Cerebellar nuclear complex (tissue), 1 donor: ENCODE data around the gene CCDC82.
A peak's percentile ranks its signal among the peaks of the same experiment; 100 is the strongest.

Source experiments
- DNase-seq, 2 experiments: peaks; one replicate each; lab custom pipeline; 2025; lab: John Stamatoyannopoulos, UW

The CCDC82 gene

DNA sequence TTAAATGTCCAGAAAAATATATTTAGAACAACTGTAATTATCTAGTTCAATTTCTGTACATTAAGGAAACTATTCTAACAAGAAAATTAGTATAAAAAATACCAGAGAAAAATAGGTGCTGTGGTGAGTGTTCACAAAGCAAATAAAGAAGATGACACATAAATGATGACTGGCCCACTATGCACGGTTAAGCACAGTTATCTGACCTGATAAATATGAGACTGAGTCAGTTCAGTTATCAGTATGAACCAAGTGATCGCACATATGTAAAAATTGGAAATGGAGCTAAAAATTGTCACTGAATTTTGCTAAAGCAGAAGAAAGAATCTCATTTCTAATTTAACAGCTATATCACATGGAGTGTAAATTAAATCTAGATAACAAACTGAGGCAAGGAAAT, 27.9 kb downstream of the CCDC82 start:
- no peak for DNase-seq

DNA sequence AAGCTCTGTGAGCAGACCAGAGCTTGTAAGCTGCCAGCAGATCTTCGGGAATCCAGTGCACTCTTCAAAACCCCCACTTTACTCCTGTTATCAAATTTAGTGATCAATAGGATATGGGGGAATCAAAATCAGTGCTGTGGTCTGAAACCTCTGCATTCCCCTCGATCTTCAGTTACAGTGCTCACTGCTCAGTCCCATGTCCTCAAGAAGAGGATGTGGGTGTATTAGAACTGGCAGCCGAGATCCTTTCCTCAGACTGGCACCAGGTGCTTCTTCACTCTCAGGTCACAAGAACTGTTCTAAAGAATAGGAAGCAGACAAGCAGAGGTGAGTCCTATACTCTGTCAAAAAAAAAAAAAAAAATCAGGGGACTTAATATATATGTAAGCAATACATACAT, 31.4 kb downstream of the CCDC82 start:
- no peak for DNase-seq

GRCh38 chr11:96357794-96358193, 31.9 kb downstream of the CCDC82 start:
- no peak for DNase-seq

- DNase-seq, result no peak
These were observed 32.9 kb downstream of the CCDC82 start for GRCh38 chr11:96356848-96357247.

DNA sequence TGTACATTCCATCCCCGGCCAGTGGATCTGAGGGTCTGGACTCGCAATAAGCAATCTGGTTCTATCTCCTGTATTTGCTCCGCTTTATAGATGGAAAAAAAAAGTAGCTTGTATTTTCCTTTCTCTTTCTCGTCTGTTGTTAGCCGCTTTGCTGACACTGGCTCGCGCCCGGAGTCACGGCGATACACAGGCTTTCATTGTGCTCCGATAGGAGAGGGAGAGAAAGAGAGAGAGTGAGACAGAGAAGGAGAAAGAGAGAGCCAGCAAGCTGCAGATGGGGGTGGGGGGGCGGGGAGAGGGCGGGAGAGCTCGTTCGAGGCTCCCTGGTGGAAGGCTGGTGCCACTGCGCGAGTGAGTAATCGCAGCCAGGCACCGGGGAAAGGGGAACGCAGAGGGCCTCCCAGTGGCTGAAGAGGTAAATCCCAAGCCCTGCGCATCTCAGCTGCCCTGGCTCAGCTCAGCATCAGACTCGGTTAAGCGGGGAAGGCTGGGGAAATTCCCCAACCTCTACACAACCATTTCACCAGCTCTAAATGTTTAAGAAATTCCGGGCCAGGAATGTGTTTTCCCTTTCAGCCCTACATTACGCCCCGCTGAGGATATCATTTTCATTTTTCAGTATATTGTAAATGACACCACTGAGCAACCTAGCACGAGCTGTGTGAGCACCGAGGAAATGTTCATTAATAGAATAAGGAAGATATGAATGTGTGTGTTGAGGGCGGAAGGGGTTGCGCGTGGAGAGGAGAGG, 46.6 kb downstream of the CCDC82 start, which contains the start of gene MAML2:
Gene MAML2 (minus strand): TSS at position 235 of the 751 bp plus-strand sequence. CDS start 1,300 bp downstream, outside the sequence.
- peak; percentile 59 to 74 for DNase-seq

DNA sequence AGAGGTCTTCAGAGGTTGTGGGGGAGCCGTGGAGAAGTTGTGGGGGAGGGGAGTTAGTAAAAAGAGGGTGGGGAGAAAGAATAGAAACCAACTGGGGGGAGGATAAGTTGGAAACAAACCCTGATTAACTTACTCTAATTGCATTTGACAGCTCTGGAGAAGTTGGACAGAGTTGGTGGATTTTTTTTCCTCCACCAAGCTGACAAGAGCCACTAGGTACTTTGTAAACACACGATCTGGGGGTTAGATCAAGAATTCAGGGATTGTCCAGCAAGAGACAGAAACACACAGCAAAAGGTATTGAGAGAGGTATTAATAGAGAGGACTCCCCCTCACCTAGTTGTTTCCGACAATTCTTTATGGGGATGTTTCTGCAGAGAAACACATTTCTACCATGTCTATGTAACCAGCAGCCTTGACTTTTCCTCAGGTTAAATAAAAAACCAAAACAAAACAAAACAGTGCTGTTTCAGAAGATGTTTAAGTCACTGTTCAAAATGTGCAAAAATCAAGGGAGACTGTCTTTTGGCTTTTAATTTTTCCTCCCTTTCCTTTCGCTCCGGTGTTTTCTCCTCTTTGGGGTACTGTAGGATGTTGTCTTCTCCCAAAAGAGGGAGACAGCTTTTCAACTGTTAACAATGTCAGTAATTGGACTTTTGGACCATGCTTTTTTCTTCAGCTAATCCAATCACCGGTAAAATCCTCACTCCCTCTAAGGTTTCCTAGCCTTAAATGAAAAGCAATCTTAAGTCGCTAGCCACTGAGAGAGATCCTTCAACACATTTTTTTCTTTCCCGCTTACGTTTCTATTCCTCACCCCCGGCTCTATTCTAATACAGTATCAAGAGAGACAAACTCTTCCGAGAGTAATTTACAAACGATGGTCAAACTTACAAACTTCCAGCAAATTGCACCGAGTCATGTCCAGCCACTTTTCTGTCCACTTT, 47.4 kb downstream of the CCDC82 start:
- DNase-seq, result no peak

DNA sequence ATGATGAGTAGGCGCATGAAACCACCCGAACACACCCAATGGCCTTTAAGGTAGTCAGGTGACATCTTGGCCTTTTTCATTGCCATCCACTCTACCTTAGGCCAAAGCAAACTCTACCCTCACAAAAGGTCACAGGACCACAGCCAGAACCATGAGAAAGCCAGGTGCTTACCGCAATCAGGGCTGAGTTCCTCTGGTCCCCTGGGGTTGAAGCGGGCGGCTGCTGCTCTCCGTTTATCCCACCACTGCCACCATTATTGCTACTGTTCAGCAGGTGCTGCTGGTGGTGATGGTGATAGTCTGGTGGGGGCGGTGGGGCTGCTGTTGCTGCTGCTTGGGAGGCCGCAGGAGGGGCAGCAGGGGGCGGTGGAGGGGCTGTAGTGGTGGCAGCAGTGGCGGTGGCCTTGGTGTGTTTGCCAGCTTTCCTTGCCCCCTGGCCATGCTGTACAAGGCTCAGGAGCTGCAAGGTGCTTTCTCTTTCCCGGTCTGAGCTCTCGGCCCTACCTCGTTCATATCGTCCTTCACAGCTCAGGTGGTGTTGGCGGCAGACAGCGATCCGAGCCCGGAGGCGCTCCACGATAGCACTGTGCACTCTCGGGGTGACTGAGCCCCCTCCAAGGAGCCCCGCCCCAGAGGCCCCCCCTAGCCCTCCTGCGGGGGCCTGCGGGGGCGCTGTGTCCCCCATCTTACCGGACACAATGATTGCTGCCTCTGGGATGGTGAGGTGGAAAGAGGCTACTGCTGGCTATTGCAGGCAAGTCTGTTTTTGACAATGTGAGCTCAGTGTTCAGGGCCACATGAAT, 48.3 kb downstream of the CCDC82 start:
- no peak for DNase-seq

DNA sequence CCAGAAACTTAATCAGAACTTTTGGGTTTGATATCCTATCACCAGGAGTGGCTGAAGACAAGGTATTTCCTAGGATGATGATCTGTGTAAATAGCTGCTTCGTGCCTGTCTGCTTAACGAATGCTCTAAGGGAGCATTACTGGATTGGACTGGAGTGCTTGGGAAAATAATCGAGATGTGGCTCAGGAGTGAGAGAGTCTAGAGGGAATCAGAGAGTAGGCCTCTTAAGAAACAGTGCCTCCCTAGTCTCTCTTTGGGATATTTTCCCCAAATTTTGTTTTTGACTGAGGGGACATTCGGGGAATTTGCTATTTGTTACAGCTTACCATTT, 49.2 kb downstream of the CCDC82 start:
- DNase-seq, result no peak

GRCh38 chr11:96339706-96340554, 49.8 kb downstream of the CCDC82 start:
- DNase-seq, result no peak

DNA sequence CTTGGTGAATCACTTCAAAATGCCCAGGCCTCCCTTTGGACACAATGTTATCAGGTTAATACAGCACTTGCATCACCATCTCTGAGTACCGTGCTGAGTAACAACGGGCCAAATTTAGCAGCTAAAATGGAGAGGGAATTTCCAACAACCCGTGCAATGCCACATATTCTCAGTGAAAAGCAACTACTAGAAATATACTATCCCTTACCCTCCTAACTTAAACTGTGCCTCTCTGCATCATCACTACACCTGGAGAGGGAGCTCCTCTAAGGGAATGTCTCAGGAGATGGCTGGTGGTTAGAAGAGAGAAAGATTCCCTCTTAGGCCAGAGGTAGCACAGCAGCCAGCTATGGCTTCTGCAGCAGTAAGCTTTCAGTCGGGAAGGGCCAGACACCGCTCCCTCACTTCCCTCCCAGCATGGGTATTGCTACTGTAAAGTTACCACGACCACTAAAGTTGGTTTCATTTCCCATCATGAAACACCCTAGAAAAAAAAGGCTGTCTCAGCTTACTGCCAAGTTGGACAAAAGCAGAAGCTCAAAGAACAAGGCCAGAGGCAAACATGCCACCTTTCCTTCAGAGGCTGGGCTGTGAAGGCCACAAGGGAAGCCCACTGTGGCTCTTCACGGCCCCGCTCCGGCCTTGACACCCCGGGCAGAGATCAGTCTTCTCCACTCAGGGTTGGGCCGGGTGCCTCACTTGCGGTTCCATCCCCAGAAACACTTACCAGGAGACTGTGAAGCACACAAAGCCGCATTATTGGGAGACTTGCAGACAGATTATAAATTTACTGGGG, 50.6 kb downstream of the CCDC82 start:
- DNase-seq, result no peak

DNA sequence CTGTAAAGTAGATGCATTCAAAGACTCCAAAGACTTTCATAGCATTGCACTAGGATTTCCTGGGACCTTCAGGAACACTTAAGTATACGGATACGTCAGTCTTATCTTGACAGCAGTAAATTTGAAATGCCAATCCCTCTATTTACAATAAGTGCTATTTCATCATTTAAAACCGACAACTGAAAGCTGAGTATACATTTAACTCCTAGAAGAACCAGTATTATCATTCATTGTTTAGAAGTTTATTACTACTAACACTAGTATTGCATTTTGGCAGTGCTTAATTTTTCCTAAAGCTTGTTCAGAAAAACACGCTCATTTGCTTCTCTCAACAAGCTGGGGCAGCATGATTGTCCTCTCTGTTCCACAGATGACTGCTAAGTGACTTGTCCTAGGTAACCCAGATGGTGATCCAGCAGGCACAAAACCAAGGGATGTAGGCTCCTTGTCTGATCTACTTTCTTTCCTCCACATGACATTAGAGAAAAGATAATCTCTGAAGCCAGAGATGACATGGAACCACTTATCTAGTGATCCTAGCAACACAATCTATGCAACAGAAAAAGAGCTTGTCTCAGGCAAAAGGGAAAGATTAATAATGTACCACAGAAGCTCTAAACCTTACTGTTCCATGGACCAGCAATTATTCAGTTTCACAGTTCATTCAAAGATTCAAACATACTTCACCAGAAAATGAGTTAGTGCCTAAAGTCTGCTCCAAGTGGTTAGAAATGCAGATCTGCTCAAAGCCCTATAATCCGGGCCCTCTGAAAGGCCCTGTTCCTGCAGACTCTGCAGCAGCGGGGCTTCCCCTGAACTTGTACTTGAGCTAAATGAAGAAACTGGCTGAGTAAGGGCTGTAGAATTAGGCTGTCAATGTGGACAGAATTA, 51.9 kb downstream of the CCDC82 start:
- no peak for DNase-seq

GRCh38 chr11:96335388-96335787, 54.3 kb downstream of the CCDC82 start:
- DNase-seq, result no peak

DNA sequence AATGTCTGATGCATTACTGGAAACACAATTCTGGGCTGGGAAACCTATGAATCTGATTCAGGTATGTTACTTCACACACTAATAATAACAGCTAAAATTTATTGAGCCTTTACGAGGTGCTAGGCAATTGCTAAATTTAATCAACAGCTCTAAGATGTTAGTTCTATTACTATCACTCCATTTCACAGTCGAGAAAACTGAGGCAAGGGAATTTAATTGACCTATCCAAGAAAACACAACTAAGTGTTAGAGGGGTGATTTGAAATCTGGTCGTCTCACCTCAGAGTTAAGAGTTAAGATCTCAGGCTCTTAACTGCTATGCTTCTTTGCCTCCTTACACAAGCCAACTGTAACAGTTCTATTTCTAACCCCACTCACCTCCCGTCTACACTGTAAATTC, 55.5 kb downstream of the CCDC82 start:
- no peak for DNase-seq

- DNase-seq, result no peak
These were observed 56.5 kb downstream of the CCDC82 start for GRCh38 chr11:96333191-96333719.

GRCh38 chr11:96332126-96332771, 57.5 kb downstream of the CCDC82 start:
- DNase-seq, result no peak

GRCh38 chr11:96331699-96332116, 58.0 kb downstream of the CCDC82 start:
- DNase-seq, result no peak

- no peak for DNase-seq
These were observed 59.2 kb downstream of the CCDC82 start for GRCh38 chr11:96330511-96330859.

DNA sequence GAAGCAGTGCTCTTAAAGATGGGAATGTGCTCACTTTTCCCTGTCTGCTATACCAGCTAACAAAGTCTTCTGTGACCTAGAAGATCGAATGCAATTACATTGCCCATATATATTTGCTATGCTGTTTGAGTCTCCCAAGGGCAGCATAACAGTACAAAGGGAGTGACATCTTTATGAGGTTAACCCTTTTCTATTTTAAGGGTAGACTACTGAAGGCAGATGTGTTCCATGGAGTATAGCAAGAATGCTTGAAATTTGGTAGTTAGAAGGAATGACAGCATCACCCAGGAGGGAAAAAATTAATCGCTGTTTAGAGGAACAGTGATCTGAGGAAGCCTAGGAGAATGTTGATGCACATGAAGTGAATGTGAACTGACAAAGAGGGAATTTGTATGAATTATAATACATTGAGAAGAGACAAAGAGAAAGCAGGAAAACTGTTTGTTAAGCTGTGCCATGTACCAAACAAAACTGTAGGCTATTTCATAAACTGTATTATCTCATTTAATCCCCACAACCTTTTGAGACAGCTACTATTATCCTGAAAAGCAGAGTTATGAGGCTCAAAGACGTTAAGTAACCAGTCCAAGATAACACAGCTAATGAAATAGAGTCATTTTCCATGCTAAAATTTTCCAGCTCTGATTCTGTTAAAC, 59.7 kb downstream of the CCDC82 start:
- no peak for DNase-seq
